K562 (cell line): ENCODE data around the gene SYT1.

ENCODE experiments used
- HDAC2 ChIP-seq: fragments of 450-650 bp; IDR thresholded peaks from 2 replicates; pipeline ENCODE4 v1.6.1; 2016; ENCODE audit warnings: mild to moderate bottlenecking
- MAZ ChIP-seq, 2 experiments: fragments of 450-650 bp in 1 of 2; sonication (generic) in 1 of 2; formaldehyde crosslinking; IDR thresholded peaks in 1 of 2; conservative IDR thresholded peaks in 1 of 2; 2 replicates each; pipeline versions ENCODE4 v1.4.0 to v1.5.0; 2020; ENCODE audit warnings: mild to moderate bottlenecking in 1 of 2, missing genetic modification reagents in 1 of 2
- TF ChIP-seq, protein P1 (sequence below), 3 experiments: IDR thresholded peaks in 2 of 3; conservative IDR thresholded peaks in 1 of 3; 2 replicates each; pipeline ENCODE4 v1.5.1; 2011 to 2012; ENCODE audit warnings: low read length in 3 of 3, mild to moderate bottlenecking in 3 of 3, control low read depth in 2 of 3, improper control_type of control experiment in 1 of 3, inconsistent platforms in 1 of 3, low read depth in 1 of 3, mixed read lengths in 1 of 3, moderate library complexity in 1 of 3; ENCODE audit not compliant: insufficient read depth in 2 of 3
- TF ChIP-seq, protein P2 (sequence below), 2 experiments: fragments of 450-650 bp; formaldehyde crosslinking in 1 of 2; IDR thresholded peaks; 2 replicates each; pipeline versions ENCODE4 v1.4.0 to v1.6.1; 2014 to 2020; ENCODE audit warnings: mild to moderate bottlenecking in 2 of 2, borderline replicate concordance in 1 of 2, low read depth in 1 of 2

DNA sequence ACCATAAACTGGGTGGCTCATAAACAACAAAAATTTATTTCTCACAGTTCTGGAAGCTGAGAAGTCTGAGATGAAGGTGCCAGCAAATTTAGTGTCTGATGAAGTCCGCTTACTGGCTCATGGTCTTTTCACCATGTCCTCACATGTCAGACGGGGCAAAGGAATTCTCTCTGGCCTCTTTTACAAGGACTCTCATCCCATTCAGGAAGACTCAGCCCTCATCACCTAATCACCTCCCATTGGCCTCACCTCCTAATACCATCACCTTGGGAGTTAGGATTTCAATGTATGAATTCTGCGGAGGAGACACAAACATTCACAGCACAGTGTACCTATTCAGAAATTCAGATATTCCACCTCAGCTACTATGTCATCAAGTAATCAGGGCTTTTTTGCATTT is 468.6 kb downstream of the SYT1 start:
- TF ChIP-seq, protein P1, sequence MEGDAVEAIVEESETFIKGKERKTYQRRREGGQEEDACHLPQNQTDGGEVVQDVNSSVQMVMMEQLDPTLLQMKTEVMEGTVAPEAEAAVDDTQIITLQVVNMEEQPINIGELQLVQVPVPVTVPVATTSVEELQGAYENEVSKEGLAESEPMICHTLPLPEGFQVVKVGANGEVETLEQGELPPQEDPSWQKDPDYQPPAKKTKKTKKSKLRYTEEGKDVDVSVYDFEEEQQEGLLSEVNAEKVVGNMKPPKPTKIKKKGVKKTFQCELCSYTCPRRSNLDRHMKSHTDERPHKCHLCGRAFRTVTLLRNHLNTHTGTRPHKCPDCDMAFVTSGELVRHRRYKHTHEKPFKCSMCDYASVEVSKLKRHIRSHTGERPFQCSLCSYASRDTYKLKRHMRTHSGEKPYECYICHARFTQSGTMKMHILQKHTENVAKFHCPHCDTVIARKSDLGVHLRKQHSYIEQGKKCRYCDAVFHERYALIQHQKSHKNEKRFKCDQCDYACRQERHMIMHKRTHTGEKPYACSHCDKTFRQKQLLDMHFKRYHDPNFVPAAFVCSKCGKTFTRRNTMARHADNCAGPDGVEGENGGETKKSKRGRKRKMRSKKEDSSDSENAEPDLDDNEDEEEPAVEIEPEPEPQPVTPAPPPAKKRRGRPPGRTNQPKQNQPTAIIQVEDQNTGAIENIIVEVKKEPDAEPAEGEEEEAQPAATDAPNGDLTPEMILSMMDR (IDR thresholded peaks at IDR 0.05 in 2 of 3, conservative IDR thresholded peaks at IDR 0.05 in 1 of 3; ENCODE audit: insufficient read depth in 2 of 3, low read depth in 1 of 3, low read length in 3 of 3), result no peak
- TF ChIP-seq MAZ (CRISPR knock-in tag; conservative IDR thresholded peaks at IDR 0.05 in 1 of 2, IDR thresholded peaks at IDR 0.05 in 1 of 2), result no peak
- TF ChIP-seq, protein P2, sequence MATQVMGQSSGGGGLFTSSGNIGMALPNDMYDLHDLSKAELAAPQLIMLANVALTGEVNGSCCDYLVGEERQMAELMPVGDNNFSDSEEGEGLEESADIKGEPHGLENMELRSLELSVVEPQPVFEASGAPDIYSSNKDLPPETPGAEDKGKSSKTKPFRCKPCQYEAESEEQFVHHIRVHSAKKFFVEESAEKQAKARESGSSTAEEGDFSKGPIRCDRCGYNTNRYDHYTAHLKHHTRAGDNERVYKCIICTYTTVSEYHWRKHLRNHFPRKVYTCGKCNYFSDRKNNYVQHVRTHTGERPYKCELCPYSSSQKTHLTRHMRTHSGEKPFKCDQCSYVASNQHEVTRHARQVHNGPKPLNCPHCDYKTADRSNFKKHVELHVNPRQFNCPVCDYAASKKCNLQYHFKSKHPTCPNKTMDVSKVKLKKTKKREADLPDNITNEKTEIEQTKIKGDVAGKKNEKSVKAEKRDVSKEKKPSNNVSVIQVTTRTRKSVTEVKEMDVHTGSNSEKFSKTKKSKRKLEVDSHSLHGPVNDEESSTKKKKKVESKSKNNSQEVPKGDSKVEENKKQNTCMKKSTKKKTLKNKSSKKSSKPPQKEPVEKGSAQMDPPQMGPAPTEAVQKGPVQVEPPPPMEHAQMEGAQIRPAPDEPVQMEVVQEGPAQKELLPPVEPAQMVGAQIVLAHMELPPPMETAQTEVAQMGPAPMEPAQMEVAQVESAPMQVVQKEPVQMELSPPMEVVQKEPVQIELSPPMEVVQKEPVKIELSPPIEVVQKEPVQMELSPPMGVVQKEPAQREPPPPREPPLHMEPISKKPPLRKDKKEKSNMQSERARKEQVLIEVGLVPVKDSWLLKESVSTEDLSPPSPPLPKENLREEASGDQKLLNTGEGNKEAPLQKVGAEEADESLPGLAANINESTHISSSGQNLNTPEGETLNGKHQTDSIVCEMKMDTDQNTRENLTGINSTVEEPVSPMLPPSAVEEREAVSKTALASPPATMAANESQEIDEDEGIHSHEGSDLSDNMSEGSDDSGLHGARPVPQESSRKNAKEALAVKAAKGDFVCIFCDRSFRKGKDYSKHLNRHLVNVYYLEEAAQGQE (IDR thresholded peaks at IDR 0.05; ENCODE audit: borderline replicate concordance), result no peak
- TF ChIP-seq, protein P2 (CRISPR knock-in tag; IDR thresholded peaks at IDR 0.05; ENCODE audit: low read depth), result no peak
- TF ChIP-seq HDAC2, result no peak
